ENCODE data around the gene FADS3. TPM values are rescaled to one million over a fixed set of nuclear protein-coding genes. Genes with fewer than 3 reads are reported as not detected.

The FADS3 gene
- total RNA-seq, 5 donors from 2014 or later (not counting 1 experiment from before 2014, with no cell fraction given): 6.5 to 17.1 (median 10.5) TPM

DNA sequence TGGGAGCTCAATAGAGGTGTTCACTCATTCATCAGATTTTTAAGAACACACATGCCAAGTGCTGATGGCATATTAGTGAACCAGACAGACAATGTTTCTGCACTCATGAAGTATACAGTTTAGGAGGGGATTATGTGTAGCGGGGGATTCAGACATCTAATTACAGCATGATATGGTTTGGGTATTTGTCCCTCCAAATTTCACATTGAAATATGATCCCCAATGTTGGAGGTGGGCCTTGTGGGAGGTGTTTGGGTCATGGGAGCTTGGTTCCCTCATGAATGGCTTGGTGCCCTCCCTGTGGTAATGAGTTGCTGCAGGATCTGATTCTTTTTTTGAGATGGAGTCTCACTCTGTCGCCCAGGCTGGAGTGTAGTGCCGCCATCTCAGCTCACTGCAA lies 34.9 kb upstream of the FADS3 start:
- Mint-ChIP-seq H3K27ac (no peak overlapping the region), H3K27me3 (peaks cover 11 to 13% of the 10 kb centered on the region in 2 donors), H3K4me1 (no peaks in the 10 kb centered on the region), H3K4me3 (no peak overlapping the region), H3K9me3 (no peaks in the 10 kb centered on the region), H3K36me3 (no peaks in the 10 kb centered on the region)
- no peak overlapping the region for H3K4me3 ChIP-seq (ENCODE audit: control insufficient read depth in 1 of 2, extremely low read depth in 1 of 2, low read length in 1 of 2)
- ATAC-seq (replicated peaks in 1 of 4): no peak
- no peak overlapping the region for H3K27ac ChIP-seq (ENCODE audit: low read length)
- H3K9me3 ChIP-seq: no peaks in the 10 kb centered on the region
- peaks cover 0 to 23% of the 10 kb centered on the region in 2 experiments for H3K27me3 ChIP-seq (replicated peaks in 1 of 2; ENCODE audit: control insufficient read depth in 2 of 2, extremely low read depth in 1 of 2, insufficient read depth in 2 of 2, low read length in 1 of 2)
- H3K4me1 ChIP-seq (ENCODE audit: control insufficient read depth in 1 of 2, extremely low read depth in 1 of 2, insufficient read depth in 2 of 2, low read length in 2 of 2): no peaks in the 10 kb centered on the region
- DNase-seq: no peak
- 84% methylated on average over 3 of the region's 3 CpGs for WGBS (ENCODE audit: insufficient coverage)
- H3K36me3 ChIP-seq (ENCODE audit: control insufficient read depth in 2 of 2, extremely low read depth in 1 of 2, insufficient read depth in 1 of 2, low read length in 1 of 2): no peaks in the 10 kb centered on the region
- ChIA-PET POLR2A (no interaction called here), CTCF (interaction anchor here in 1 of 2 donors (1.1 kb wide), 1 partner anchor 28 kb away, joined by 8 read pairs; no protein-coding TSS in a partner anchor)

DNA sequence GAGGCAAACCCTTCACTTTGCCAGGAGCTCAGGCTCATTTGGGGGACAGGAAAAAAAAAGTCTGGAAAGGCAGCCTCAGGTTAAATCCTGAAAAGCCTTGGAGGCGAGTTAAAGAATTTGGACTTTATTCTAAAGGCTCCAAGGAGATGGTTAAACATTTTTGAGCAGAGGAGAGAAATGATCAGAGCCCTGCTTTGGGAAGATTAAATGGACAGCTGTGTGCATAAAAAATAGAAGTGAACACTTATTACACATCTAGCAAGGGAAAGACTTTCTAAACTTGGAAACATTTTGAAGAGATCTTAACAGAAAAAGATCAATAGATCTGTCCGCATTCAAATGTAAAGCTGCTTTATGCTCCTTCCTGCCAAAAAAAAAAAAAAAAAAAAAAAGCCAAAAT lies 34.4 kb upstream of the FADS3 start:
- Mint-ChIP-seq H3K27me3 (peaks cover 11 to 13% of the 10 kb centered on the region in 2 donors), H3K4me3 (no peak overlapping the region), H3K4me1 (no peaks in the 10 kb centered on the region), H3K9me3 (no peaks in the 10 kb centered on the region), H3K36me3 (no peaks in the 10 kb centered on the region), H3K27ac (no peak overlapping the region)
- H3K27ac ChIP-seq (ENCODE audit: low read length): no peak overlapping the region
- DNase-seq (no peak), ATAC-seq (replicated peaks in 1 of 4) (no peak)
- no peak overlapping the region for H3K4me3 ChIP-seq (ENCODE audit: control insufficient read depth in 1 of 2, extremely low read depth in 1 of 2, low read length in 1 of 2)
- WGBS (ENCODE audit: insufficient coverage): no CpG with 5 or more reads among the region's 2 CpGs
- ChIA-PET POLR2A (no interaction called here), CTCF (interaction anchor here in 1 of 2 donors (1.1 to 1.3 kb wide), 2 partner anchors 21 to 27 kb away, joined by 5 to 8 read pairs; no protein-coding TSS in a partner anchor)
- no peaks in the 10 kb centered on the region for H3K36me3 ChIP-seq (ENCODE audit: control insufficient read depth in 2 of 2, extremely low read depth in 1 of 2, insufficient read depth in 1 of 2, low read length in 1 of 2)
- peaks cover 0 to 28% of the 10 kb centered on the region in 2 experiments for H3K27me3 ChIP-seq (replicated peaks in 1 of 2; ENCODE audit: control insufficient read depth in 2 of 2, extremely low read depth in 1 of 2, insufficient read depth in 2 of 2, low read length in 1 of 2)
- H3K9me3 ChIP-seq: no peaks in the 10 kb centered on the region
- no peaks in the 10 kb centered on the region for H3K4me1 ChIP-seq (ENCODE audit: control insufficient read depth in 1 of 2, extremely low read depth in 1 of 2, insufficient read depth in 2 of 2, low read length in 2 of 2)

DNA sequence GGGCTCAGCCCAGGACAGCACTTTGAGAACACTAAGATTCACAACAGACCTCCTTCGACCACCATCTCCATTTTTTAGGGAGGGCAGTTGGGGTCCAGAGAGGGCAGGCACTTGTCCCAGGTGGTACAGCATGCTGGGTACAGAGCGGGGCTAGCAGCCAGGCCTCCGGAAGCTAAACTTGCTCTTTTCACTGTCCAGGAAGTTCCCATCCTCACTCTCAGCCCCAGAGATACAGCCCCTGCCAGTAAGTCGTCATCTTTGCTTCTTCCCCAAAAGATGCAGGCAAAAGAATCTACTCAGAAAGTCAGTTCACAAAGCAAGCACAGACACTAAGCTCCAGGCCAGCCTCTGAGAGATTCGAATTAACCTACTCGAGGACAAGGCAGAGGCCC lies 32.7 kb upstream of the FADS3 start:
- DNase-seq (no peak), ATAC-seq (replicated peaks in 1 of 4) (no peak)
- Mint-ChIP-seq H3K9me3 (no peaks in the 10 kb centered on the region), H3K4me1 (no peaks in the 10 kb centered on the region), H3K36me3 (no peaks in the 10 kb centered on the region), H3K27me3 (peaks cover 24 to 25% of the 10 kb centered on the region in 2 donors), H3K27ac (no peak overlapping the region), H3K4me3 (no peak overlapping the region)
- Histone ChIP-seq H3K9me3 (no peaks in the 10 kb centered on the region), H3K4me1 (ENCODE audit: control insufficient read depth in 1 of 2, extremely low read depth in 1 of 2, insufficient read depth in 2 of 2, low read length in 2 of 2) (no peaks in the 10 kb centered on the region), H3K36me3 (ENCODE audit: control insufficient read depth in 2 of 2, extremely low read depth in 1 of 2, insufficient read depth in 1 of 2, low read length in 1 of 2) (no peaks in the 10 kb centered on the region), H3K27ac (ENCODE audit: low read length) (no peak overlapping the region), H3K27me3 (replicated peaks in 1 of 2; ENCODE audit: control insufficient read depth in 2 of 2, extremely low read depth in 1 of 2, insufficient read depth in 2 of 2, low read length in 1 of 2) (peaks cover 0 to 41% of the 10 kb centered on the region in 2 experiments), H3K4me3 (ENCODE audit: control insufficient read depth in 1 of 2, extremely low read depth in 1 of 2, low read length in 1 of 2) (no peak overlapping the region)
- POLR2A ChIA-PET: no interaction called here
- 80% methylated on average over 5 of the region's 6 CpGs for WGBS (ENCODE audit: insufficient coverage)
- CTCF ChIA-PET: interaction anchor here in 1 of 2 donors (1.3 kb wide), 1 partner anchor 23 kb away, joined by 5 read pairs; no protein-coding TSS in a partner anchor

DNA sequence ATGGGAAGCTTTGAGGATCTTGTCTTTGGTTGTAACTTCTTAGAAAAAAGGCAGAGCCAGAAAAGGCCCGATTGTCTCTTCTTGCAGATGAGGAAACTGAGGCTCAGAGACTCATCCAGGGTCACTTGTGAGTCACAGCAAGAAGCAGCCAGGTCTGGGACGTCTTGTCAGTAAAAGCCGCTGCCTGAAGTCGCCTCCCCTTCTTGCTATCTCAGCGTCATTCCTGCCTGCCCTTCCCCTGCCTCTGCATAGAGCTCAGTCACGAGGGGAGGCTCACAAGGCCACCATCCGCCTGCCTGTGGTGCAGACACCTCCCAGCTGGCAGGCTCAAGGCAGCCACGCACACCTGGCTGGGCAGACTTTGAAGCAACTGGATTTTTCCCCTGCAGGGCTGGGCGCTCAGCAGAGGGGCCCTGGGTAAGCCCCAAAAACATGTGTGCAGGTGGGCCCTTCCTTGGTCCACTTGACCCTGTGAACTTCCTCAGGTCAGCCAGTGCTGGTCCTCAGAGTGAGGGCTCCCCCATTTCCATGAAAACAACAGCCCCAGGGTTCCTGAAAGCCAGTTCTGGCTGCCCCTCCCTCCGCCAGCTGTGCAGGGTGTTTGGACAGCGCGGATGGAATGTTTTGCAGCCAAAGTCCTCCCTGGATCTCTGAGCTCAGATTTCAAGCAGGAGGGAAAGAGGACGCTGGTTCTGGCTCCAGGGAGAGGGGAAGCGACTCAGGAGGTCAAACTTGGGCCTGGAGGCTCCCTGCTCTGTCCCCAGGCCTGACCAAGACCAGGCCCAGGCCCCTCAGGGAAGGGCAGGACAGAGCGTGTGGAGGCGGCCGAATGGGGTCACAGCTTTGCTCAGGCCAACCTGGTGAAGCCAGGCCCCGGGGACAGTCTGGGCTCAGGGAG lies 32.1 kb upstream of the FADS3 start:
- H3K9me3 ChIP-seq: no peaks in the 10 kb centered on the region
- DNase-seq (peak in 1 of 35 experiments; percentile 4), ATAC-seq (replicated peaks in 1 of 4) (no peak)
- peaks cover 0 to 47% of the 10 kb centered on the region in 2 experiments for H3K27me3 ChIP-seq (replicated peaks in 1 of 2; ENCODE audit: control insufficient read depth in 2 of 2, extremely low read depth in 1 of 2, insufficient read depth in 2 of 2, low read length in 1 of 2)
- H3K9me3 Mint-ChIP-seq: no peaks in the 10 kb centered on the region
- peaks cover 30 to 31% of the 10 kb centered on the region in 2 donors for H3K27me3 Mint-ChIP-seq
- POLR2A ChIA-PET: interaction anchor here in 1 of 2 donors (0.6 kb wide), 1 partner anchor 9 kb away, joined by 5 read pairs; no protein-coding TSS in a partner anchor
- H3K27ac Mint-ChIP-seq: no peak overlapping the region
- CTCF ChIA-PET: no interaction called here
- peaks cover 0 to 2% (median under 1%) of the 10 kb centered on the region in 3 donors for H3K4me1 Mint-ChIP-seq
- H3K27ac ChIP-seq (ENCODE audit: low read length): no peak overlapping the region
- no peak overlapping the region for H3K4me3 ChIP-seq (ENCODE audit: control insufficient read depth in 1 of 2, extremely low read depth in 1 of 2, low read length in 1 of 2)
- H3K4me3 Mint-ChIP-seq: no peak overlapping the region
- no peaks in the 10 kb centered on the region for H3K36me3 ChIP-seq (ENCODE audit: control insufficient read depth in 2 of 2, extremely low read depth in 1 of 2, insufficient read depth in 1 of 2, low read length in 1 of 2)
- WGBS (ENCODE audit: insufficient coverage): 51% methylated on average over 14 of the region's 18 CpGs
- no peaks in the 10 kb centered on the region for H3K36me3 Mint-ChIP-seq
- H3K4me1 ChIP-seq (ENCODE audit: control insufficient read depth in 1 of 2, extremely low read depth in 1 of 2, insufficient read depth in 2 of 2, low read length in 2 of 2): no peaks in the 10 kb centered on the region

DNA sequence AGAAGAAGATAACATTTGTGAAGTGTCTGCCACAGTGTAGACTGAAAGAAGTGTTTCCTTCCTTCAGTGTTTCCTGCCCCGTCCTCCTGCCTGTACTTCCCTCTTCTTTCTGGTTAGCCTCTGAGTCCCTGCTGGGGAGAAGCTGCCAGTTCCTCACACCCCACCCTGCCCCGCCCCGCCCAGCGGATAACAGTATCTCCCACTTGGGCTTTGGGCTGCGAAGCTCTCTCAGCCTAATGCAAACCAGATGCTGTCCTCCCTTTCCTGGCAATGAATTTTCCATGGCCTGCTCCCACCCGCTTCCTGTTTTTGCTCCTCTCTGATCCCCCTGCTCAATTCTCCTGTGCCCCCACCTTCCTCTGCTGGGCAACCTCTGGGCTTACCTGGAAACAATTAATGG lies 31.2 kb upstream of the FADS3 start:
- peaks cover 39 to 40% of the 10 kb centered on the region in 2 donors for H3K27me3 Mint-ChIP-seq
- 29% methylated on average over 6 of the region's 6 CpGs for WGBS (ENCODE audit: insufficient coverage)
- ChIA-PET CTCF (interaction anchor here in 1 of 2 donors (1.1 kb wide), 1 partner anchor 24 kb away, joined by 6 read pairs; no protein-coding TSS in a partner anchor), POLR2A (interaction anchor here in 1 of 2 donors (0.6 kb wide), 2 partner anchors 8 to 266 kb away, joined by 3 to 5 read pairs; no protein-coding TSS in a partner anchor)
- DNase-seq (no peak), ATAC-seq (replicated peaks in 1 of 4) (no peak)
- H3K27me3 ChIP-seq (replicated peaks in 1 of 2; ENCODE audit: control insufficient read depth in 2 of 2, extremely low read depth in 1 of 2, insufficient read depth in 2 of 2, low read length in 1 of 2): peaks cover 0 to 56% of the 10 kb centered on the region in 2 experiments
- no peak overlapping the region for H3K27ac ChIP-seq (ENCODE audit: low read length)
- H3K36me3 ChIP-seq (ENCODE audit: control insufficient read depth in 2 of 2, extremely low read depth in 1 of 2, insufficient read depth in 1 of 2, low read length in 1 of 2): no peaks in the 10 kb centered on the region
- H3K4me1 ChIP-seq (ENCODE audit: control insufficient read depth in 1 of 2, extremely low read depth in 1 of 2, insufficient read depth in 2 of 2, low read length in 2 of 2): peaks cover 0 to 4% of the 10 kb centered on the region in 2 experiments
- H3K4me3 Mint-ChIP-seq: no peak overlapping the region
- peaks cover 7 to 11% (median 9%) of the 10 kb centered on the region in 3 donors for H3K4me1 Mint-ChIP-seq
- H3K4me3 ChIP-seq (ENCODE audit: control insufficient read depth in 1 of 2, extremely low read depth in 1 of 2, low read length in 1 of 2): no peak overlapping the region
- no peaks in the 10 kb centered on the region for H3K9me3 ChIP-seq
- H3K36me3 Mint-ChIP-seq: no peaks in the 10 kb centered on the region
- no peak overlapping the region for H3K27ac Mint-ChIP-seq
- no peaks in the 10 kb centered on the region for H3K9me3 Mint-ChIP-seq

DNA sequence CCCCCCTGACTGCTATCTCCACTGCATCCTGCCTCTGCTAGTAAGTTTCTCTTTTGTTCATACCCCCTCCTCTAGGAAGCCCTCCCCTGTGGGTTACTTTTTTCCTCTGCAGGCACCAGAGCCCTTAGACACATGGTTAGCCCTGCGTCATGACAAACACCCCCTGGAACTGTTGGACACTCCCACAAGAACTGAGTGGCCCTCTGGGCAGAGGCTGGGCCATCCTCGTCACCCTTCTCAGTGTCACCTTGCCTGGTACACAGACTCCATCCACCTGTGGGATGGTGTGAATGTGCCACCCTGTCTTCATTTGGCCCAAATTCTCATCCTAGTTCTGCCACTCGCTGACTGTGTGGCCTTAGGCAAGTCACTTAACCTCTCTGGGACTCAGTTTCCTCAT lies 30.1 kb upstream of the FADS3 start:
- Histone ChIP-seq H3K4me1 (ENCODE audit: control insufficient read depth in 1 of 2, extremely low read depth in 1 of 2, insufficient read depth in 2 of 2, low read length in 2 of 2) (peaks cover 0 to 8% of the 10 kb centered on the region in 2 experiments), H3K9me3 (no peaks in the 10 kb centered on the region), H3K27me3 (replicated peaks in 1 of 2; ENCODE audit: control insufficient read depth in 2 of 2, extremely low read depth in 1 of 2, insufficient read depth in 2 of 2, low read length in 1 of 2) (peaks cover 0 to 64% of the 10 kb centered on the region in 2 experiments), H3K4me3 (ENCODE audit: control insufficient read depth in 1 of 2, extremely low read depth in 1 of 2, low read length in 1 of 2) (no peak overlapping the region), H3K36me3 (ENCODE audit: control insufficient read depth in 2 of 2, extremely low read depth in 1 of 2, insufficient read depth in 1 of 2, low read length in 1 of 2) (no peaks in the 10 kb centered on the region), H3K27ac (ENCODE audit: low read length) (no peak overlapping the region)
- ChIA-PET POLR2A (no interaction called here), CTCF (interaction anchor here in 1 of 2 donors (1.1 kb wide), 1 partner anchor 23 kb away, joined by 6 read pairs; no protein-coding TSS in a partner anchor)
- Mint-ChIP-seq H3K4me3 (no peak overlapping the region), H3K9me3 (no peaks in the 10 kb centered on the region), H3K27ac (no peak overlapping the region), H3K36me3 (no peaks in the 10 kb centered on the region), H3K4me1 (peaks cover 7 to 11% (median 9%) of the 10 kb centered on the region in 3 donors), H3K27me3 (peaks cover 39 to 42% of the 10 kb centered on the region in 2 donors)
- DNase-seq (peak in 1 of 35 experiments; percentile 5), ATAC-seq (replicated peaks in 1 of 4) (no peak)
- WGBS (ENCODE audit: insufficient coverage): 73% methylated on average over 2 of the region's 3 CpGs
